Measurements from ENCODE around the gene DGCR2.

DGCR2 gene

GRCh38 chr22:19065929-19066328 lies 56.3 kb downstream of the DGCR2 start:
- no peak for TF ChIP-seq CTCF (IDR thresholded peaks at IDR 0.05; ENCODE audit: unreplicated experiment in 3 of 3)
- Mint-ChIP-seq H3K36me3 (ENCODE audit: low read depth) (peaks cover 52% of the 10 kb centered on the region), H3K4me1 (no peaks in the 10 kb centered on the region), H3K4me3 (no peak overlapping the region), H3K27me3 (ENCODE audit: low read depth) (no peaks in the 10 kb centered on the region), H3K27ac (no peak overlapping the region), H3K9me3 (no peaks in the 10 kb centered on the region)

GRCh38 chr22:19065298-19065859 lies 56.8 kb downstream of the DGCR2 start:
- Mint-ChIP-seq H3K4me1 (no peaks in the 10 kb centered on the region), H3K4me3 (no peak overlapping the region), H3K36me3 (ENCODE audit: low read depth) (peaks cover 56% of the 10 kb centered on the region), H3K27ac (no peak overlapping the region), H3K9me3 (no peaks in the 10 kb centered on the region), H3K27me3 (ENCODE audit: low read depth) (no peaks in the 10 kb centered on the region)
- TF ChIP-seq CTCF (IDR thresholded peaks at IDR 0.05; ENCODE audit: unreplicated experiment in 3 of 3) = no peak

GRCh38 chr22:19064354-19065054 lies 57.7 kb downstream of the DGCR2 start:
- TF ChIP-seq CTCF (IDR thresholded peaks at IDR 0.05; ENCODE audit: unreplicated experiment in 3 of 3) = no peak
- no peak overlapping the region for H3K27ac Mint-ChIP-seq
- H3K36me3 Mint-ChIP-seq (ENCODE audit: low read depth) = peaks cover 49% of the 10 kb centered on the region
- no peak overlapping the region for H3K4me3 Mint-ChIP-seq
- H3K9me3 Mint-ChIP-seq = no peaks in the 10 kb centered on the region
- no peaks in the 10 kb centered on the region for H3K27me3 Mint-ChIP-seq (ENCODE audit: low read depth)
- H3K4me1 Mint-ChIP-seq = no peaks in the 10 kb centered on the region

GRCh38 chr22:19063581-19064353 lies 58.4 kb downstream of the DGCR2 start:
- Mint-ChIP-seq H3K27me3 (ENCODE audit: low read depth) (no peaks in the 10 kb centered on the region), H3K27ac (peak overlapping the region in 1 of 3 experiments; percentile 7), H3K36me3 (ENCODE audit: low read depth) (peaks cover 51% of the 10 kb centered on the region)

GRCh38 chr22:19062943-19063308 lies 59.3 kb downstream of the DGCR2 start:
- Mint-ChIP-seq H3K9me3 (no peaks in the 10 kb centered on the region), H3K27me3 (ENCODE audit: low read depth) (peaks cover 4% of the 10 kb centered on the region), H3K4me3 (no peak overlapping the region), H3K27ac (peak overlapping the region in 1 of 3 experiments; percentile 74), H3K4me1 (no peaks in the 10 kb centered on the region), H3K36me3 (ENCODE audit: low read depth) (peaks cover 52% of the 10 kb centered on the region)
- no peak for TF ChIP-seq CTCF (IDR thresholded peaks at IDR 0.05; ENCODE audit: unreplicated experiment in 3 of 3)

More at GRCh38 chr22:19063581-19064353, 58.4 kb downstream of the DGCR2 start:
- no peak overlapping the region for H3K4me3 Mint-ChIP-seq
- TF ChIP-seq CTCF (IDR thresholded peaks at IDR 0.05; ENCODE audit: unreplicated experiment in 3 of 3) = no peak
- no peaks in the 10 kb centered on the region for H3K4me1 Mint-ChIP-seq
- H3K9me3 Mint-ChIP-seq = no peaks in the 10 kb centered on the region
